Mesendoderm (in vitro differentiated cells): ENCODE measurements around the gene TTC39B.
"Not testable (repeated sequence)": the region's sequence is repeated elsewhere in the genome, so short reads cannot be mapped to it uniquely, and the experiment has no call there.

Source experiments
- DNase-seq: peaks from one replicate; pipeline ENCODE4 v3.0.0; 2013
- H2AK5ac ChIP-seq: 2 replicates; pipeline ENCODE4 v1.6.1; 2013; ENCODE audit warnings: low read length, inconsistent platforms
- H2BK120ac ChIP-seq: 2 replicates; pipeline ENCODE4 v1.6.1; 2013; ENCODE audit warnings: low read depth, mild to moderate bottlenecking, low read length, moderate library complexity, mixed read lengths
- H2BK15ac ChIP-seq: replicated peaks from 2 replicates; pipeline ENCODE4 v1.6.1; 2013; ENCODE audit warnings: low read depth, mild to moderate bottlenecking, moderate library complexity
- H2BK5ac ChIP-seq: 2 replicates; pipeline ENCODE4 v1.6.1; 2013; ENCODE audit warnings: low read length, inconsistent platforms
- H3K18ac ChIP-seq: 2 replicates; pipeline ENCODE4 v1.6.1; 2013; ENCODE audit warnings: mild to moderate bottlenecking, low read length, mixed read lengths
- H3K23ac ChIP-seq: one replicate; pipeline ENCODE4 v1.6.1; 2013; ENCODE audit warnings: low read length
- H3K27ac ChIP-seq: 2 replicates; pipeline ENCODE4 v1.5.1; 2013; ENCODE audit warnings: low read depth, mild to moderate bottlenecking, inconsistent platforms, low read length, moderate library complexity
- H3K27me3 ChIP-seq: 2 replicates; pipeline ENCODE4 v1.6.1; 2013; ENCODE audit warnings: low read length, control low read depth, mild to moderate bottlenecking, inconsistent platforms; ENCODE audit not compliant: insufficient read depth, poor library complexity
- H3K36me3 ChIP-seq: 2 replicates; pipeline ENCODE4 v1.6.1; 2013; ENCODE audit warnings: low read length, inconsistent platforms; ENCODE audit not compliant: control insufficient read depth, insufficient read depth
- H3K4ac ChIP-seq: one replicate; pipeline ENCODE4 v1.6.1; 2013; ENCODE audit warnings: low read depth, mild to moderate bottlenecking, low read length, moderate library complexity
- H3K4me1 ChIP-seq: 2 replicates; pipeline ENCODE4 v1.6.1; 2013; ENCODE audit warnings: low read depth, low read length, inconsistent platforms; ENCODE audit not compliant: control insufficient read depth
- H3K4me2 ChIP-seq: 2 replicates; pipeline ENCODE4 v1.6.1; 2013; ENCODE audit warnings: low read length
- H3K4me3 ChIP-seq: 2 replicates; pipeline ENCODE4 v1.5.1; 2013; ENCODE audit warnings: mild to moderate bottlenecking, low read length
- H3K56ac ChIP-seq: one replicate; pipeline ENCODE4 v1.6.1; 2013; ENCODE audit warnings: low read length
- H3K79me1 ChIP-seq: 2 replicates; pipeline ENCODE4 v1.6.1; 2013; ENCODE audit warnings: low read length, inconsistent platforms
- H3K79me2 ChIP-seq: 2 replicates; pipeline ENCODE4 v1.6.1; 2013; ENCODE audit warnings: mild to moderate bottlenecking, low read length; ENCODE audit not compliant: control insufficient read depth, insufficient read depth
- H3K9ac ChIP-seq: 2 replicates; pipeline ENCODE4 v1.6.1; 2013; ENCODE audit warnings: low read length, inconsistent platforms
- H4K5ac ChIP-seq: one replicate; pipeline ENCODE4 v1.6.1; 2013; ENCODE audit warnings: low read length
- H4K8ac ChIP-seq: one replicate; pipeline ENCODE4 v1.6.1; 2013; ENCODE audit warnings: low read depth, mild to moderate bottlenecking, control low read depth, low read length, moderate library complexity
- WGBS: extraction: QIAGEN DNeasy Blood & Tissue Kit; methylation state at CpG from one replicate; pipeline ENCODE4 v1.1.7; 2013; ENCODE audit warnings: low lambda C conversion rate, missing lambda C conversion rate; ENCODE audit not compliant: insufficient coverage; ENCODE audit errors: extremely low coverage; 5-methylcytosine and 5-hydroxymethylcytosine counted together

Gene TTC39B

GRCh38 chr9:15243081-15243480 lies 63.9 kb downstream of the TTC39B start:
- Histone ChIP-seq H3K79me2 (no peaks in the 10 kb centered on the region), H3K36me3 (no peaks in the 10 kb centered on the region), H4K8ac (no peak overlapping the region), H4K5ac (no peak overlapping the region), H3K27ac (no peak overlapping the region), H3K4me2 (no peak overlapping the region), H3K4ac (no peak overlapping the region), H3K4me1 (no peaks in the 10 kb centered on the region), H3K18ac (no peak overlapping the region), H3K79me1 (peaks cover 4% of the 10 kb centered on the region), H3K56ac (no peak overlapping the region), H2AK5ac (no peak overlapping the region), H2BK120ac (no peak overlapping the region), H3K27me3 (no peaks in the 10 kb centered on the region), H2BK5ac (no peak overlapping the region), H3K23ac (no peak overlapping the region), H2BK15ac (no peak overlapping the region), H3K9ac (no peak overlapping the region), H3K4me3 (no peak overlapping the region)
- no peak for DNase-seq
- WGBS, result no CpG with 5 or more reads among the region's 1 CpG

GRCh38 chr9:15240927-15241326 lies 66.1 kb downstream of the TTC39B start:
- no CpG with 5 or more reads among the region's 4 CpGs for WGBS
- H3K36me3 ChIP-seq, result no peaks in the 10 kb centered on the region
- H2AK5ac ChIP-seq, result no peak overlapping the region
- no peak overlapping the region for H4K8ac ChIP-seq
- no peak overlapping the region for H3K4ac ChIP-seq
- H3K79me2 ChIP-seq, result no peaks in the 10 kb centered on the region
- no peak overlapping the region for H3K27ac ChIP-seq
- no peaks in the 10 kb centered on the region for H3K27me3 ChIP-seq
- H3K4me2 ChIP-seq, result no peak overlapping the region
- H4K5ac ChIP-seq, result no peak overlapping the region
- H3K4me3 ChIP-seq, result no peak overlapping the region
- no peak overlapping the region for H3K23ac ChIP-seq
- H2BK5ac ChIP-seq, result no peak overlapping the region
- H2BK15ac ChIP-seq, result no peak overlapping the region
- H3K9ac ChIP-seq, result no peak overlapping the region
- no peak overlapping the region for H3K18ac ChIP-seq
- H3K4me1 ChIP-seq, result no peaks in the 10 kb centered on the region
- no peak overlapping the region for H3K56ac ChIP-seq
- no peak for DNase-seq
- peaks cover 1% of the 10 kb centered on the region for H3K79me1 ChIP-seq
- no peak overlapping the region for H2BK120ac ChIP-seq

GRCh38 chr9:15239816-15240215 lies 67.2 kb downstream of the TTC39B start:
- no CpG with 5 or more reads among the region's 2 CpGs for WGBS
- Histone ChIP-seq H4K5ac (no peak overlapping the region), H3K27ac (no peak overlapping the region), H3K36me3 (no peaks in the 10 kb centered on the region), H3K79me1 (peaks cover 1% of the 10 kb centered on the region), H3K4me2 (no peak overlapping the region), H3K56ac (no peak overlapping the region), H3K18ac (no peak overlapping the region), H3K4me3 (no peak overlapping the region), H3K27me3 (no peaks in the 10 kb centered on the region), H3K9ac (no peak overlapping the region), H2AK5ac (no peak overlapping the region), H3K4me1 (no peaks in the 10 kb centered on the region), H3K79me2 (no peaks in the 10 kb centered on the region), H3K23ac (no peak overlapping the region), H3K4ac (no peak overlapping the region), H2BK5ac (no peak overlapping the region), H4K8ac (no peak overlapping the region), H2BK120ac (no peak overlapping the region), H2BK15ac (no peak overlapping the region)
- DNase-seq, result no peak

GRCh38 chr9:15238646-15239045 lies 68.4 kb downstream of the TTC39B start:
- Histone ChIP-seq H3K36me3 (no peaks in the 10 kb centered on the region), H2BK120ac (no peak overlapping the region), H4K5ac (no peak overlapping the region), H3K9ac (no peak overlapping the region), H3K4ac (no peak overlapping the region), H3K4me2 (no peak overlapping the region), H3K4me1 (no peaks in the 10 kb centered on the region), H3K27me3 (no peaks in the 10 kb centered on the region), H3K4me3 (no peak overlapping the region), H2BK5ac (no peak overlapping the region), H3K23ac (no peak overlapping the region), H4K8ac (no peak overlapping the region), H2BK15ac (no peak overlapping the region), H3K79me1 (peaks cover 1% of the 10 kb centered on the region), H2AK5ac (no peak overlapping the region), H3K79me2 (no peaks in the 10 kb centered on the region), H3K18ac (no peak overlapping the region), H3K27ac (no peak overlapping the region), H3K56ac (no peak overlapping the region)
- no peak for DNase-seq
- WGBS, result no CpG with 5 or more reads among the region's 5 CpGs

- Histone ChIP-seq H3K23ac (no peak overlapping the region), H2BK15ac (no peak overlapping the region), H4K8ac (no peak overlapping the region), H4K5ac (no peak overlapping the region), H3K4ac (no peak overlapping the region), H3K27me3 (no peaks in the 10 kb centered on the region), H3K18ac (no peak overlapping the region), H3K79me1 (peaks cover 1% of the 10 kb centered on the region), H3K27ac (no peak overlapping the region), H3K56ac (no peak overlapping the region), H2AK5ac (no peak overlapping the region), H3K4me2 (no peak overlapping the region), H3K79me2 (no peaks in the 10 kb centered on the region), H2BK5ac (no peak overlapping the region), H3K4me1 (no peaks in the 10 kb centered on the region), H3K9ac (no peak overlapping the region), H3K4me3 (no peak overlapping the region), H2BK120ac (no peak overlapping the region), H3K36me3 (no peaks in the 10 kb centered on the region)
- WGBS, result no CpG with 5 or more reads among the region's 2 CpGs
- no peak for DNase-seq
Observed at GRCh38 chr9:15235658-15236057, 71.4 kb downstream of the TTC39B start.

GRCh38 chr9:15233941-15234490 lies 73.0 kb downstream of the TTC39B start:
- H3K9ac ChIP-seq, H4K8ac ChIP-seq, H3K23ac ChIP-seq, H3K18ac ChIP-seq, H3K4me1 ChIP-seq, H2BK5ac ChIP-seq, H3K56ac ChIP-seq, H2BK120ac ChIP-seq, H3K4me3 ChIP-seq, H3K27me3 ChIP-seq, H3K4me2 ChIP-seq, H3K79me2 ChIP-seq, H3K36me3 ChIP-seq, H3K27ac ChIP-seq, H2AK5ac ChIP-seq, DNase-seq, H3K4ac ChIP-seq, H2BK15ac ChIP-seq, H4K5ac ChIP-seq, H3K79me1 ChIP-seq: not testable (repeated sequence)
- WGBS, result no CpG with 5 or more reads among the region's 41 CpGs
